GM21786 (cell line): Measurements from ENCODE around the gene EGLN3.
A peak's percentile ranks its signal among the peaks of the same experiment; 100 is the strongest.
"Not testable (repeated sequence)": the region's sequence is repeated elsewhere in the genome, so short reads cannot be mapped to it uniquely, and the experiment has no call there.

ENCODE experiments used
- ATAC-seq: cut with Tn5 transposase; IDR thresholded peaks from one replicate; pipeline ENCODE4 v1.9.1; 2021; ENCODE audit not compliant: unreplicated experiment

EGLN3 gene

DNA sequence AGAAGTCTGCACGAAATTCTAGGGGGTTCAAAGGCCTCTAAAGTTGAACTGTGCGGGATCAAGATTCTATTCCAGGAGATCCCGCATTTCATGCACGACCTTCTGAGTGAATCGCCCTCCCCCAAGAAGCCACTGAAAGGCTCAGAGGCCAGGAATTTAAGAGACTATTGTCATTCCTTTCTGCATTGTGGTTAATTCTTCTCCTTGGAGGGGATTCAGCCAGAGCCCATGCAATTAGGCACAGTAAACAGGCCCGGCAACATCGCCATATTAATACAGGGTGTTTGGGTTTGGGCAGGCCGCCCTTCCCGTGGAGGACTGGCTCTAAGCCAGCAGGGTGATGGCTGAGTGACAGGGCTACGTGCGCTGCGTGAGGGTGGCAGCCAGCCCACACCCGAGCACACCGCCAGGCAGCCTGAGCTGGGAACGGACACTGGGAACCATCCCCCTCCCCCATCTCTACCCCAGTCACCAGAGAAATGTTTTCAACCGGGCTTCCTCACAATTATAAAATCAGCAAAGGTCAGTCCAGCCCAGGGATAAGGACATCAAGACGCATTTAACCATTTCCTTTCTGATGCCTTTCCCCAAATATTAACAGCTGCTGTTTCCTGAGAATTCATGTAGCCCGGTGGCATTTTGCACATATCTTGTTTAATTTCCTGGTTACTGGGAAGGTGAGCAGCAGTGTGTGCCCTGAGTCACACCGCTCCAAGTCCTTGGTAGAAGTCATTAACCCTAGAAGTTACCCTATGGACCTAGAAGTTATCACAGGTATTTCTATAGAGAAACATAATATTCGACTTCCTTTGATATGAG lies 12.5 kb downstream of the EGLN3 start:
- ATAC-seq: peak; percentile 72

DNA sequence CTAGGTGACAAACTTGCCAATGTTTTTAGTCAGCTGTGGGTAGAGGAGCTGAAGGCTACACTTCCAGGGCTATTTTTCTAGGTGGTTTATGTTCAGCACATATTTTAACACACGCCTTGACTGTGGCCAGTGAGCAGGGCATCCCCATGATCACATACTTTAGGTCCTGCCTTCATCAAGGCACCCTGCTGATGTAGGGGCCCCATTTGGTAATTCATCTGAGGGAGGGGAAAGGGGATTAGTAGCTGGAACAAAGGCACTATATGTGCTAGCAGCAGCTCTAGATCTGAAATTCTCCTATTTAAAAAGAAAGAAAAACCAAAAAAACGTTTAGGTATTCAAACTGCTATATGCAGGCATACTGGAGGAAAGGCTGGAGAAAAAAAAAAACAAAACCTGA lies 14.5 kb downstream of the EGLN3 start:
- no peak for ATAC-seq

DNA sequence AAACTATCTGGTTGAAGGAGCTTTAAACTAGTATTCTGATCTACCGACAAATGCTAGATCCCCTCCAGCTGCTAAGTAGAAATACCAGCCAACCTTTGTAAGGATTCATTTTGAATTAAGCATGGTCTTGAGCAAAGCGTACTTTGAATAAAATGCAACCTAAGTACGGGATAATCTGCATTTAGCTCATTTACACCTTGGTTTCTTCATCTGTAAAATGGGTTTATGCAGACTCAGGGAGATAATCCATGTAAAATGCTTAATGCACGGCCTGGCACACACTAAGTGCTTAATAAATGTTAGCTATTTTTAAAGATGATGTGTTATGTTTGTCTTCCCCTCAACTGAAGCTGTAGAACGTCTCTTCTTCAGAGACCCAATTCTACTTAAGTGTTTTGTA lies 15.9 kb downstream of the EGLN3 start:
- no peak for ATAC-seq

DNA sequence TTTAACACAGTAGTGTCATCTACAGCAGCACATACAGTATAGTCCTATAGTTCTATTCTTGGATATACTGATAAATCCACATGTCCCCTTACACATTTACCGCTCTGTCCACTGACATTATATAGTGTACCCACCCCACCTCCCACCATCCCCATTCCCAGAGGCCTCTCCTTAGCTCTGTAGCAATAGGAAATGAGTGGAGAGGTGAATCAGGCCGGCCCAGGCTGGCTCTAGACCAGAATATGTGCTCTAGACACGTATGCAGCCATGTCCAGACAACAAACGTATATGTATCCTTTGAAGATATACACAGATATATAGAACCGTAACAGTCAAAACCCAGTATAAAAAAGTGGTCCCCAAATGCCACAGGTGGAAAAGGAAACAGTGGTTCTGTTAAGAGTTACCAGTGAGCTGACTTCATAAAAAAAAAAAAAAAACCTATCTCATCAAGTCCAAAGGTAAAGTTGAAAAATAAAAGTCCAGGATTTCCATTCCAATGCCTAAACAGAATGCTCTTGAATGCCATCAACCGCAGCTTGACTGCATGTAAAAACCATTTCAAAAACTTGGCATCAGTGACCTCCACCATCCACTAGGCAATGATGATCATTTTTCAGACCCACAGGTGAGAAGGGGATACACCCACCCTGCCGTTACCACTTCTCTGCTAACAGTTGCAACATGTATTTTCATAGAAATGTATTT lies 16.7 kb downstream of the EGLN3 start:
- no peak for ATAC-seq

DNA sequence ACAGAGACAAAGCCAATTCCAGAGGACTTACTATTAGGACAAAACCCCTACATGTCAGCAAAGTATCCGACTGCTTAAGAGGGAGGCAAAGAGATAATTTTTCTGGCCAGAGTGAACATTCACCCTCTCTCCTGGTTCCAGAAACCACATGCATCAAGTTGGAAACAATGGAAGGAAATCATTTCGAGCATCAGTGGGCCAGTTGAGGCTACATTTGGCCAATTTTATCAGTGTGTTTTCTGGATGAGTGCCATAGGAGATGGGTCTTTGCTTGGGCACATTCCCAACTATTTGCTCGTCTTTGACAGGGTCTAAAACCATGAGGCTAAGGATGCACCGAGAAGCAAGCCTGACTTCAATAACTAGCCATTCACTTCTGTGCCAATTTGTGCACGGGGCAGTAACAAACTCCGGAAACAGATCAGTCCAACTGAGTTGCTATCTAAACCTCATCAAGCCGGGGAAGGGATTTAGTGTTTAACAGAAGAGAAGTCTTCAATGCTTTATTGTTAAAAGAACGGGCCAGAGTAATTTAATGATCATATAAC lies 17.4 kb downstream of the EGLN3 start:
- no peak for ATAC-seq

DNA sequence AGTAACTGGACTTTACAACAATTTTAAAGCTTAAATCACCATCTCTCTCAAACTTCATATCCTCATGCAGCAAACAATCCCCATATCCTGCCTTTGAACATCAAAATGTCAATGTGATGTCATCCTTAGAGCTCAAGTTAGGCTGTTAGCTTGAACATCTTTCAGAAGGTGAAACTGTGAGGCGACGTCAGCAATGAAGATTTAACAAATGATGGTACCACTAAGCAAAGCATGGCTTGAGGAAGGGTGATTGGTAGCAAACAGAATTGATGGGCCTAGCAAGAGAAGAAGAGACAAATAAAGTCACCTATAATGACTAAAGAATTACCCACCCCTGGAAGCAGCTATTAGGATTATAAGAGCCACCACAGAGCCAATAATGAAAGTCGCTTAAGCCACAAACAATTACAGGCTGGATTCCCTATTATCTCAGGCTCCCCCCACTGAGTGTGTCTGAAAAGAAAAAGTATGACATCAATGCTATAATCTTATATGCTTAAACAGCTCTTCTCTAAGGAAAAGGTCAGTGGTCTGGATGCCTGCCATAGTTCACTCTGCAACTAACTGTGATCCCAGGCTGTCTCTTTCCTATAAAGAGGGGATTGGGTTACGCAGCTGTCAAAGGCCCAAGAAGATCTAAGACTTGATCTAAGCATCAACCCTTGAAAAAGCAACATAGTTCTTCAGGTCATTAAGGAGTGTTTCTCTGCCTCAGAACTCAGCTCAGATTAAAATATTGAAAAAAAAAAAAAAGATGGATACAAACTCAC lies 18.1 kb downstream of the EGLN3 start:
- ATAC-seq: no peak

DNA sequence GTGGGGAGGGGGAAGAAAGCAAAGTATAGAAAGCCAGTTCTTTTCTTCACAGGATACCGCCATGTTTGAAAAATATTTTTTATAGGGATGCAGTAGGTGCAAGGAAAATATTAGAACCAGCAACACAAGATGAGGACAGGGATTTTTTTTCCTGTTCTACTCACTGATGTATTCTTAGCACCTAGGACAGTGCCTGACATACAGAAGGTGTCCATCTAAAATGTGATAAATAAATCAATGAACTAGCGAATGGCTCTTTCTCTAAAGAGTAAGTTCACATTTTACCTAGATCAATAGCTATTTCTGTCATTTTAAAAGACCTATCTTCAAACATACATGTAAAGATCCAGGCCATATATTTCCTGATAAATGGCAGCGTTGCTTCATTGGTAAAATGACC lies 18.8 kb downstream of the EGLN3 start:
- no peak for ATAC-seq

DNA sequence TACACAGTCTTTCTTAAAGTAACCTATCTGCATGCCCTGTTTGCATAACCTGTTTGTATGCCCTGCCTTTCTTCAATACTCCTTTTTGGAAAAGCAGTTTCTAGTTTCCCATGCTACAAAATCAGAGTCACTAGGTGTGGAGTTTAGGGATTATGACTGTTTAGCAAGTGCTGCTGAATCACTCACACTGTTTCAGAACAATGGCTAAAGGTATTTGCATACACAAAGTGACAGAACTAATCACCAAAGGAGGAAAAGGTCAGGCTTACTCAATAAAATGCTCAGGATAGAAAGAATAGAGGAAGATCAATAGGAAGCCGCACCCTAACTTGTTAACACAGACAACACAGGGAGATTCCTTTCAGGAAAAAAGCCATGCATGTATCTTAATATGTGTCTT lies 19.4 kb downstream of the EGLN3 start:
- no peak for ATAC-seq

DNA sequence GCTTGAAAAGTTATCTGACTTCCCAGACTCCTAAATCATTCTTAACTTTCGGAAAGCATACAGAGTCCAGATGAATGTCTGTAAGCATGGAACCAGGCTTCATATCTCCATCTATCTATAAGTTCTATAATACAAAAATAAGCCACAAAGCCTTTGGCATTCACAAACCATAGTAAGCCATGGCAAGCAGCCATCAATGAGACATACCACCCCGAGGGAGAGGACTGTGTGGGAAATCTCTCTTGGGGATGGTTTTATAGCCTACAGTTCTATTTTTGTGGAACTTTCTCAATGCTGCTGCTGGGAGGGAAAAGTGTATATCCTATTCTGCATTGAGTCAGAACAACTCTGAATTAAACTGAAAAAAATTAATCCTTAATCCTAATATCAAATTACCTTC lies 20.4 kb downstream of the EGLN3 start:
- no peak for ATAC-seq

DNA sequence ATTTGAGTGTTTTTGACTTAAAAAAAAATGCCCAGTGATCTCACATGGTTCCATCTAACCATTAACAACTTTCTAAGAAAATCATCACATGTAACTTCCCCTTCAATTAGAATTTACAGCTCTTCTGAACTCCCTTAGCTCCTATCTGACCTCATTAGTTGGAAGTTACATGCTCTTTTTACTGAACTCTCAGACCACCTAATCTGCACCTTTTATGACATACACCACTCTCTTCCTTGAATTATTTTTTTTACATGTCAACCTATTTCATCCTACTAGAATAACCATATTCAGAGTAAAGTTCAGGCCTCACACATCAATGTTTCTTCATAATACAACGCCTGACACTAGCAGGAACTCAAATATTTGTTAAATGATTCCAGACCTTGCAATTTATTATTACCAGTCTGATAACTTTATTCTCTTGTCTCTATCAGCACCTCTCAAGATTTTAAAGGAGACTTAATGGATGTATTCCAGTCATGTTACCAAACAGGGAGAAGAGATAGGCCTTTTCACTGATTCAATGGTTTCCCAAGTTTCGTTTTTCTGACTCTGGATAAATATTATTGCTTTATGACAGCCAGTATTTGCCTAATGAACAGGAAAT lies 21.0 kb downstream of the EGLN3 start:
- no peak for ATAC-seq

DNA sequence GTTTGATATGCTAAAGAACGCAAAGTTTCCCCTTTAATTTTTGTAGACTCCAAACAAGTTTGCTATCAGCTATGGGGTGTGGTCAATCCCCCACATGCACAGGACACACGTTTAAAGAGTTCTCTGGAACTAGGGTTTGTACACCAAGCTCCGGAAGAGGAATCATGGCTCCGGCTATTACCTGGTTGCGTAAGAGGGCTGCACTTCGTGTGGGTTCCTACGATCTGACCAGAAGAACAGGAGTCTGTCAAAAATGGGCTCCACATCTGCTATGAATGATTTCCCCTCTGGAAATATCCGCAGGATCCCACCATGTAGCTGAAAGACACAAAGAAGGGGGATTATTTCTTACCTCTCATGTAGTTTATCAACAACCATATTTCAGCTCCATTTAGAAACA lies 22.0 kb downstream of the EGLN3 start:
- ATAC-seq: no peak

DNA sequence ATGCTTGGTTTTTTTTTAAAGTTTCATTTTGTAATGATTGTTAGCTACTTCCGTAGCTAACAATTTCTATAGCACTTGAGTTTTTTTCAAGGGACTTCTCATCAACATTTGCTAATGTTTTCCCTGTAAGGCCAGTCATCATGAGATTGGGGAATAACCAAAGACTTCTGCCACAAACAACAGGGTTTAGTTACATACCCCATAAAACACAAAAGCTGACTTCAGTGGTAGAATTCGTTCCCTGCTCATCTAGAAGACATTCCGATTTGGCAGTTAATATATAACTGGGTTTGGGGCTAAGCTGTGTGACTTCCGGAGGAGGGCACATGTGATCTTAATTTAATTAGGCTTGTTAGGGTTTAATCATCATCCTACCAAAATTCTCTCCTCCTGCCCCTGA lies 22.9 kb downstream of the EGLN3 start:
- no peak for ATAC-seq

DNA sequence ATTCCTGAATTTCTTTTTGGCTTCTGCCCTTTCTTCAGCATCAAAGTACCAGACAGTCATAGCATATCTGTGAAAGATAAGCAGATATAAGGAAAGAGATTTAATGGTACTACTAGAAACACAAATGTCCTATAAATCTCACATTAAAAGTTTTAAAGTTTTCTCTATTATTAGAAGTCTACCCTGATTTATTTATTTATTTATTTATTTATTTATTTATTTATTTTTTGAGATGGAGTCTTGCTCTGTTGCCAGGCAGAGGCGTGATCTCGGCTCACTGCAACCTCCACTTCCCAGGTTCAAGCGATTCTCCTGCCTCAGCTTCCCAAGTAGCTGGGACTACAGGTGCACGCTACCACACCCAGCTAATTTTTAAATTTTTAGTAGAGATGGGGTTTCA lies 23.9 kb downstream of the EGLN3 start:
- not testable (repeated sequence) for ATAC-seq

DNA sequence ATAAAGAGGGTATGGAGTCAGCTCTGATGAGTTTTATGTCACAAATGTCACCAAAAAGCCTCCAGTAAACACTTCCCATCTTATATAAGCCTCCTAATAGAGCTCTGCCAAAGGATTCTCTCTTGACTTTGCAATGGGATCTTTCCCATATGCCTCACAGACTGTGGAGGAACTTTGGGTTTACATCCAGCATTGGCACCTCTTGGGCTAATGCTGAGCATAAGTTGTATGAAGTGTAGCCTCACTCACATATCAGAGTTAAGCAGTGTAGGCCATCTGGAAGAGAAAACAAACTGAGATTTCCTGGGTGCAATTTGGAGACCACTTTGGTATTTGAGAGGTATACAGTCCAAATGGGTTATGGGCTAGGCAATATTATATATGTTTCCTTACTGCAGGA lies 24.9 kb downstream of the EGLN3 start:
- ATAC-seq: no peak

DNA sequence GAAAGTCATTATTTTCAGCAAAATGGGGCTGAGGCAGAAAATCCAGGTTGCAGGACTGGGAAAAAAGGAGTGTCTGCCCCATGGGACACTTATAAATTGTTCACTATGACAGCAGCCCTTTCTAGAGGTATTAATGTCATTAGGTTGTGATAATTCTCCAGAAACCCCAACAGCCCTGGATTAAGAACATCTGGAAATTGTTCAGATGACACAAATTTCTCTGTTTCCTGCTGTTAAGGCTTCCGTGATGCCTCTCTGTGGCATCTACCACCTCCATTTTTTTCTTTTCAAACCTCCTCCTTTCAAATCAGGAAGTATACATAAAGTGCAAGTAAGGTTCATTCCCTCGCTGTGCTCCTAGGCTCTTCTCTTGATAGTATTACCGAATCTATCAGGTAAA lies 25.6 kb downstream of the EGLN3 start:
- ATAC-seq: no peak

DNA sequence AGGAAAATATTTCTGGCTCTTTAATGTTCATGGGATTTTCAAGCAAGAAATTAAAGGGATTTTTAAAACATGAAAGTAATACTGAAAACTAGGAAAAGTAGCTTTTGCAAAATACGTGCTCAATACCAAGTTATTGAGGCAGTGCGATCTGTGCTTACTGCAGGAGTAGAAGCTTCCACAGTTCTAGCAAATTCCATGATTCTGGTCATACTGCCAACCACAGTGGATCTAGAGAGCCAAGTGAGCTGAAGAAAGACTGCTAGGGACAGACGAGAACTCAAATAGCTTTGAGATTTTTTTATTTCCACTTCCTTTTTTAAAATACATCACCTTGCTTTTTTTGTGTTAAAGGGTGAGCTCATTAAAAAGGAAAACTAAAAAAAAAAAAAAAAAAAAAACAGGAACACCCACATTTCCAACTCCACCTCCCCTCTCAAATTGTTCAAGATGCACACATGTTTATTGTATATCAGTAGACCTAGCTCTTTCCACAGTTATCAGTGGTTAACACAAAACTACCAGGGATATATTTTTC lies 26.2 kb downstream of the EGLN3 start:
- no peak for ATAC-seq

DNA sequence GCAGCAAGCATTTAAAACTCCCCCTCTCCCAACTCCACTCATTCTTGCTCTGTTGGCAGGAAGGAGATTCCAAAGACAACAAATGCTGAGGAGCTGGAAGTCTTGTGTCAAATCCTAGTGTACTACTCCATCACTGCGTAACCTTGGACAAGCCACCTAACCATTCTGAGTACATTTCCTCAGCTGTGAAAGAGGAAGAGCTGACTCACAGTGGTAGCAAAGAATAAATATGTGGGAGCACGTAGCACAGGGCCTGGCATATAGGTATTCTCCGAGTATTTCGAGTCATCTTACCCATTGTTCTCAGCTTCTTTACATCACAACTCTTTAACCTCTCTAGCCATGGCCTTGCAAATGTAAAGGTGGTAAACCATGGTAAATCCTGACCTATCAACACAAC lies 28.7 kb downstream of the EGLN3 start:
- ATAC-seq: no peak

DNA sequence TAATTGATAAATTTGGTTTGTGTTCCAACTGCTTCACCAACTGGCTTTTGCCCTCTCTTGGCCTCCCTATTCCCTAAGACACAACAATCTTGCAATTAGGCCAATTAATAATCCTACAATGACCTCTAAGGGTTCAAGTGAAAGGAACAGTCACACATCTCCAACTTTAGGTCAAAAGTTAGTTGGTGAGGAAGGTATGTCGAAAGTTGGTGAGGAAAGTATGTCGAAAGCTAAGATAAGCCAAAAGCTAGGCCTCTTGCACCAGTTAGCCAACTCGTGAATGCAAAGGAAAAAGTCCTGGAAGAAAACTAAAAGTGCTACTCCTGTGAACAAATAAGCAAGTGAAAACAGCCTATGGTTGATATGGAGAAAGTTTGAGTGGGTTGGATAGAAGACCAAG lies 32.6 kb downstream of the EGLN3 start:
- no peak for ATAC-seq

DNA sequence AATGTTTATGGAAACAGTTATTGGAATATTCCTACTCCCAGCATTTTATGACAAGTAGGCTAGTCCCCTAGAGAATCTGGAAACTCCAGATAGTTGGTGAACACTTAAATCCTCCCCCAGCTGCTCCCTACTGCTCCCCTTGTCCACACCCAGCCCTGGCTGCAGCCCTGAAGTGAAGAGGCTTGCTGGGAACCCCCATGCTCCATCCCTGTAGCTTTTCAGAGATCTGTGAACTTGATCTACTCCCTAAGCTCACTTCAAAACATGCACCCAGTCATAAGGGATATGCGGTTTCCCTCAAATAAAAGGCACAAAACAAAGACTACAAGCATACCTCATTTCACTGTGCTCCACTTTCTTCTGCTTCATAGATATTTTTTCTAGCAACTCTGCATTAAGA lies 33.2 kb downstream of the EGLN3 start:
- ATAC-seq: no peak

DNA sequence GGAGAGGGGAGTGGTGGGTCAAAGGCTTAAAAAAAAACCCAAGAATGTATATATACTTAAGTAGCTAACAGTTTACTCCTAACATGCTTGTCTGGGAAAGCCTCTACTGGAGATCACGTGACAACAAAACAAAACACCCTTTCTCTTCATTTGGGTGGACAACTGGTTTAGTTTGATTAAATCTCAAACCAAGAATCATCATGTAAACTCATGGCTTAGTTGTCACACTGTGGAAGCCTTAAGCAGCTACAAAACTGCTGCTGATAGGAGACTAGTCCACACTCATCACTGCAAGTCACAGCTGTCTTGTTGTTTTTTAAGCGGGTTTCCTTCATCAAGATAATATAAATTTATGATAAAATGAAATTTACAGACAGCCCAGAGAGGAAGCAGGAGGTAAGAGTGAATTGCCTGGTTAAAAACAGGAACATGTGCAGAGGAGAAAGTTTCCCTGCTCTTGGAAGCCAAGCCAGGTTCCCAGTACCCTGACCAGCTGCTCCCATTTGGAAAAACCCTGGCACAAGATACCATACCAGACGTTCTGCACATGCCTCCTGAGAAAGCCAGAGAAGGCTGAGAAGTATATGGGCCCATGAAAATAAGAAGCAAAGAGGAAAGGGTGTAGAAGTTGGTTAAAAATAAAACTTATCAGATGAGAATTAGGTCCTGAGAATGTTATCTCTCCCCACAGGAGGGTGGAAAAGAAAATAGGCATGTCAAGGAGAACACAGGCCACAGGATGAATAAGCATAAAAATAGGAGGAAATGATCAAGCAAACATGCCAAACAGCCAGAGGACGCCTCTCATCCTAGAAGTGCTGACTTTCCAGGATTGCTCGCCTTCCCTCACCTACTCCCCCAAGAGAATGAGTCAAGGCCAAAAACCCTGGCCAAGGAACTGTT lies 34.0 kb downstream of the EGLN3 start:
- no peak for ATAC-seq
